Dermis blood vessel endothelial cell (primary cell): ENCODE measurements around the gene GPAT3. TPM values are rescaled to one million over a fixed set of nuclear protein-coding genes. Genes with fewer than 3 reads are reported as not detected.
A peak's percentile ranks its signal among the peaks of the same experiment; 100 is the strongest.
"Not testable (repeated sequence)": the region's sequence is repeated elsewhere in the genome, so short reads cannot be mapped to it uniquely, and the experiment has no call there.

ENCODE experiments used
- DNase-seq: peaks from one replicate; pipeline ENCODE4 v3.0.0; 2010
- total RNA-seq: library from RNA; depleted of rRNA; stranded (reverse); fragments of >200 nt; gene quantifications from 2 replicates; pipeline ENCODE4 v1.2.3, GENCODE V29; 2014

Gene GPAT3
- total RNA-seq, 1 donor from 2014 or later = 14.8 TPM

- DNase-seq = no peak
Observed at GRCh38 chr4:83605210-83605609, 69.3 kb downstream of the GPAT3 start.

GRCh38 chr4:83605744-83606172 lies 69.8 kb downstream of the GPAT3 start:
- DNase-seq = no peak

GRCh38 chr4:83606460-83606859 lies 70.6 kb downstream of the GPAT3 start:
- no peak for DNase-seq

- DNase-seq = no peak
Observed at GRCh38 chr4:83606898-83607297, 71.0 kb downstream of the GPAT3 start.

GRCh38 chr4:83609365-83609764 lies 73.5 kb downstream of the GPAT3 start:
- DNase-seq = no peak

GRCh38 chr4:83610729-83611128 lies 74.8 kb downstream of the GPAT3 start:
- DNase-seq = no peak

GRCh38 chr4:83613023-83613422 lies 77.1 kb downstream of the GPAT3 start:
- DNase-seq = no peak

- DNase-seq = no peak
Observed at GRCh38 chr4:83613994-83614393, 78.1 kb downstream of the GPAT3 start.

- DNase-seq = no peak
Observed at GRCh38 chr4:83616252-83616651, 80.3 kb downstream of the GPAT3 start.

- DNase-seq = no peak
Observed at GRCh38 chr4:83617371-83618035, 81.6 kb downstream of the GPAT3 start.

GRCh38 chr4:83618431-83618830 lies 82.5 kb downstream of the GPAT3 start:
- DNase-seq = peak; percentile 68

GRCh38 chr4:83618991-83619645 lies 83.2 kb downstream of the GPAT3 start:
- DNase-seq = peak; percentile 41

- not testable (repeated sequence) for DNase-seq
Observed at GRCh38 chr4:83622127-83622526, 86.2 kb downstream of the GPAT3 start.

- no peak for DNase-seq
Observed at GRCh38 chr4:83625821-83626220, 89.9 kb downstream of the GPAT3 start.

GRCh38 chr4:83626245-83626836 lies 90.4 kb downstream of the GPAT3 start:
- no peak for DNase-seq

GRCh38 chr4:83629945-83630721 lies 94.2 kb downstream of the GPAT3 start:
- peak; percentile 81 for DNase-seq

- DNase-seq = peak; percentile 36
Observed at GRCh38 chr4:83631066-83631465, 95.2 kb downstream of the GPAT3 start.

GRCh38 chr4:83636930-83637329 lies 101.0 kb downstream of the GPAT3 start:
- DNase-seq = no peak

- DNase-seq = peak; percentile 89
Observed at GRCh38 chr4:83639849-83640493, 104.1 kb downstream of the GPAT3 start.

- DNase-seq = no peak
Observed at GRCh38 chr4:83643036-83643435, 107.1 kb downstream of the GPAT3 start.

- peak; percentile 81 for DNase-seq
Observed at GRCh38 chr4:83644677-83645659, 109.1 kb downstream of the GPAT3 start.
